Ectodermal cell (in vitro differentiated cells): Measurements from ENCODE around the gene KRT3.

Experiments used
- H3K27ac ChIP-seq: 2 replicates; pipeline ENCODE4 v1.7.0; 2013; ENCODE audit warnings: mild to moderate bottlenecking, low read depth, low read length; ENCODE audit not compliant: insufficient read depth, poor library complexity, severe bottlenecking
- H3K27me3 ChIP-seq: 2 replicates; pipeline ENCODE4 v1.7.0; 2013; ENCODE audit warnings: mild to moderate bottlenecking, low read length; ENCODE audit not compliant: insufficient read depth, control insufficient read depth, poor library complexity, severe bottlenecking
- H3K36me3 ChIP-seq: one replicate; pipeline ENCODE4 v1.7.0; 2013; ENCODE audit warnings: low read length; ENCODE audit not compliant: control insufficient read depth, insufficient read depth
- H3K4me1 ChIP-seq: one replicate; pipeline ENCODE4 v1.7.0; 2013; ENCODE audit warnings: low read length; ENCODE audit not compliant: control insufficient read depth, insufficient read depth
- H3K4me3 ChIP-seq: 2 replicates; pipeline ENCODE4 v1.7.0; 2013; ENCODE audit warnings: low read depth, low read length, control low read depth; ENCODE audit not compliant: insufficient read depth
- H3K9me3 ChIP-seq: 2 replicates; pipeline ENCODE4 v1.7.0; 2013; ENCODE audit warnings: mild to moderate bottlenecking, low read length, moderate library complexity; ENCODE audit not compliant: control insufficient read depth
- WGBS, 2 experiments: methylation state at CpG; one replicate each; pipeline ENCODE4 v1.1.7; 2013; ENCODE audit warnings: missing lambda C conversion rate in 2 of 2; 5-methylcytosine and 5-hydroxymethylcytosine counted together

KRT3 gene

DNA sequence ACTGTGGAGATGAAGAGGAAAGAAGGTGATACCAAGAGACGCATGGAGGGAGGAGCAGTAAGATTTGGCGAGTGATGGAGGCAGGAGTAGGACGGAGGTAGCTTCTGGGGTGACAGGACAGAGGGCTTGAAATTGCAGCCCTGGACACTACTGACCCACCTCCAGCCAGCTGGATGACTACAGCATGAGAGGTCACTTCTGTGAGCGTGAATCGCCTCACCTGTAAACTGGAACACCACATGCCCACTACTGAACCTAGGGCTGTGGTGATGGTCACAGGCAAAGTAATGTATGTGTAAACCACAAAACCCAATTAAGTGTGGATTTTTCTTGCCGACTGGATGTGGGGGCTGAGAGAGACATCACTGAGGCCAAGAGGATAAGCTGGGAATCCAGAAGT lies 24.6 kb upstream of the KRT3 start:
- H3K9me3 ChIP-seq = no peaks in the 10 kb centered on the region
- no peak overlapping the region for H3K4me3 ChIP-seq
- no peaks in the 10 kb centered on the region for H3K27me3 ChIP-seq
- H3K4me1 ChIP-seq = peaks cover 25% of the 10 kb centered on the region
- H3K27ac ChIP-seq = no peak overlapping the region
- 92 to 95% methylated on average over 6 of the region's 6 CpGs for WGBS, 2 experiments
- H3K36me3 ChIP-seq = no peaks in the 10 kb centered on the region

DNA sequence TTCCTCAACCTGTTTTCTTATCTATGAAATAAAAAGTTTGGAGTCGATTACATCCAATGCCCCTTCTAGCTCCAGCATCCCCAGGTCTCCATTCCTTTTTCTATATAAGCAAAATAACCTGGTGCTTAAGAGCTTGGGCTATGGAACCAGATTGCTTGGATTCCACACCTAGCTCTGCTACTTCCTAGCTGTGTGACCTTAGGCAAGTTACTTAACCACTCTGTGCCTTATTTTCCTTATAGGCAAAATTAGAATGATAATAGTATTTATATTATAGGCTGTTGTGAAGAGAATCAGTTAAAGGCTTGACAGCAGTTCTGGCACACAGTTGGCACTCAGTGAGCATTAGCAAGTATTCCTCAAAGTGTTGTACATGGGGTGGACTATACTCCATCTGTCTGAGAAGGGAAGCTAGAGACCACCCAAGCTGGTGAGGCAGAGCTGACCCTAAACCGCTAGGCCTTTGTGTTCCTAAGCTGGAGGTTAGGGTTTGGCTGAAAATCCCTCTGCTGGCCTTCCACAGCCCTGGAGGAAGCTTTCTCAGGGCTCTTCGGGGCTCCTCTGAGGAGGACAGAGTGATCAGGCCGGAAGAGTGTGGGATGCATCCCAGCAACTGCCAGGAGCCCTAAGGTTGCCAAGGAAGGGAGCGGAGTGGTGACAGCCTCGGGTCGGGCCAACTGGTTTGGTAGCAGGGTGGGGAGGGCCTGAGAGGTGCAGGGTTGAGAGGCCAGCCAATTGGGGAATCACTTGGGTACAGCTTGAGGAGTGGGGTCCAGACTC lies 24.0 kb upstream of the KRT3 start:
- no peak overlapping the region for H3K27ac ChIP-seq
- H3K36me3 ChIP-seq = no peaks in the 10 kb centered on the region
- no peak overlapping the region for H3K4me3 ChIP-seq
- peaks cover 25% of the 10 kb centered on the region for H3K4me1 ChIP-seq
- H3K27me3 ChIP-seq = no peaks in the 10 kb centered on the region
- no peaks in the 10 kb centered on the region for H3K9me3 ChIP-seq
- WGBS, 2 experiments = 78 to 82% methylated on average over 7 of the region's 7 CpGs

DNA sequence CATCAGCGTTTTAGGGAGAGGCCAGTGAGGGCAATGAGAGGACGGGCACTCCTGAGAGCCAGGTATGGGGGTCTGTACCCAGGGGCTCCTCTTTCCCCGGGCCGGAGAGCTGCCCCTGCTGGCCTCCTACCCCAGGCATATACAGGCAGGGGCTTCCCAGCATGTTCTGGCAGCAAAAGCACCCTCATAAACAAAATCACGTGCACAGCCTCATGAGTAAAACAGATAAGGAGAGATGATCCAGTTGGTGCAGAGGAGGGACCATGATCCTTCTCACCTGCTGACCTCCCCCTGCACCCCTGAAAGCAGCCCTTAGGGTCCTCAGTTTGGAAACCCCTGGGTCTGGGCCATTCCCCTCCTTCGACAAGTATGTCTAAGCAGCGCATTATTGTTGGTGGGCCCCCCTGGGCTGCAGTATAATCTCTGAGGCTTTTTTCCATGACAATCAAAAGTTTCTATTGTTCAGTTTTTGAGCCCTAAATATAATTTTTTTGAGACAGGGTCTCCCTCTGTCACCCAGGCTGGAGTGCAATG lies 23.0 kb upstream of the KRT3 start:
- WGBS, 2 experiments = 77 to 81% methylated on average over 7 of the region's 7 CpGs
- Histone ChIP-seq H3K27me3 (no peaks in the 10 kb centered on the region), H3K36me3 (no peaks in the 10 kb centered on the region), H3K4me3 (no peak overlapping the region), H3K27ac (no peak overlapping the region), H3K4me1 (peaks cover 25% of the 10 kb centered on the region), H3K9me3 (no peaks in the 10 kb centered on the region)

DNA sequence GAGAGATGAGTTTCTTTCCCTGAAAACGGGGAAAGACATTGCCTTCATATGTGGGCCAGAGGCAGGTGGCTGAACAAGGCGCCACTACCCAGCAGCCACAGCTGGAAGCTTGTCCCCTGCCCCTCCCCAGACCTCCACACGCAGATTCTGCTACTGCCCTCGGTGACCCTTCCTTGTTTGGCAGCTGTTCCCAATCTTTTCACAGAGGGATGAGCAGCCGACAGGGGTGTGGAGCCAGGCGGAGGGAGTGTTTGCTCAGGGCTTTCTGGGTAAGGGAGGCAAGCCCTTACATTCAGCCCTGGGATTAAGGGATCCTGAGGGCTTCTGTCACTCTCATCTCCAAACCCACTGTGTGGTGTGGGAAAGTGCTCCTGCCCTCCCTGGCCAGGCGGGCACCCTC lies 22.5 kb upstream of the KRT3 start:
- Histone ChIP-seq H3K4me3 (no peak overlapping the region), H3K4me1 (peaks cover 25% of the 10 kb centered on the region), H3K27me3 (no peaks in the 10 kb centered on the region), H3K36me3 (no peaks in the 10 kb centered on the region), H3K9me3 (no peaks in the 10 kb centered on the region), H3K27ac (no peak overlapping the region)
- 30% methylated on average over 7 of the region's 7 CpGs for WGBS, 2 experiments

DNA sequence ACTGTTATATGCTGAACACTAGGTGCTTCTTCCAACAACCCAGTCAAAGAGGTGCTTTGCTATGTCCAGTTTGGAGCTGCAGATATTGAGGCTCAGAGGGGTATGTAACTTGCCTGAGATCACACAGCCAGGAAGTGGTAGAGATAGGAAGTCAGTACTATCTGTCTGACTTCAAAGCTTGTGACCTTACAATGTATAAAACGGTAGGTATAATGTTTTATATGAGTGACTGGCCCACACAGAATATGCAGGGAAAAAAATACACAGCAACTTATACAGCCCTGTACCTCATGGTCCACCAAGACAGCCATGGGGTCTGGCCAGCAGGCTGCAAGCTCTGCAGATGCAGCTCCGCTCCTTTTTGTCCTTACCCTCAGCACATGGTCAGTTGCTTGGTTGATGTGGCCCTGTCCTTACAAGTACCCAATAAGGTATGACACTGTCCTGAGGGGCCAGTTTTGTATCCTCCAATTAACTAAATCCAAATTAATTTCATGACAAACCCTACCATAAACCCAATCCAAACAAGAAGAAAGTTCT lies 21.9 kb upstream of the KRT3 start:
- Histone ChIP-seq H3K4me3 (no peak overlapping the region), H3K27ac (no peak overlapping the region), H3K36me3 (no peaks in the 10 kb centered on the region), H3K9me3 (no peaks in the 10 kb centered on the region), H3K27me3 (no peaks in the 10 kb centered on the region), H3K4me1 (peaks cover 25% of the 10 kb centered on the region)
- WGBS, 2 experiments = 95% methylated on average over 1 to 2 of the region's 2 CpGs

DNA sequence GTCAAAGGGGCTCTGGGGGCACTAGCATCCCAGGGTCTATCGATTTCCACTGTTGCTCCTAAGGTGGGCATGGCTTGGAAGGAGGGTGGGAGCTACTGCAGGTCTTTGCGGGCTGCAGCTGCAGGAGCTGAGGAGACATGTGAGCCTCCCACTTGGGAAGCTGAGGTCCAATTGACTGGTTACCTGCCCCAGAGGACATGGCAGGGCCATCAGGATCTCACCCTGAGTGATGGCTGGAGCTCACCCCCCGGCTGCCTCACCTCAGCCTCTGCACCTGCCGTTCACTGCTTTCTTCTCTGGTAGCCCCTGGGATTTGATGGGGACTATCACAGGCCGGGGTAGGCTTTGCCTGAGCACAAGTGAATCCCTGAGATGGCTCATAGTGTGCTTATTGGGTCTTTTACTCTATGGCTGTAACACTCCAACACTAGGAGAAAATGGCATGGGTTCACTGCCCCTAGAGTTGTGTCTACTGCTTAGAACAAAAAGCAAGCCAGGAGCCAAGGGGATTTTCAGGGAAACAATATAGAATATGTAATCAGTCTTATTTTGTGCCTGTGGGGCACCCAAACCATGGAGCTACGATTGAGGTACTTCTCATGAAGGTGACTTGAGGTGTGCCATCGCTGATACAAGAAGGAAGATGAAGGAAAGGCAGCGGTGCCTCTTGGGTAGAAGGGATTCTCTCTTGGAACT lies 21.2 kb upstream of the KRT3 start:
- no peaks in the 10 kb centered on the region for H3K27me3 ChIP-seq
- WGBS, 2 experiments = 93 to 95% methylated on average over 8 of the region's 8 CpGs

DNA sequence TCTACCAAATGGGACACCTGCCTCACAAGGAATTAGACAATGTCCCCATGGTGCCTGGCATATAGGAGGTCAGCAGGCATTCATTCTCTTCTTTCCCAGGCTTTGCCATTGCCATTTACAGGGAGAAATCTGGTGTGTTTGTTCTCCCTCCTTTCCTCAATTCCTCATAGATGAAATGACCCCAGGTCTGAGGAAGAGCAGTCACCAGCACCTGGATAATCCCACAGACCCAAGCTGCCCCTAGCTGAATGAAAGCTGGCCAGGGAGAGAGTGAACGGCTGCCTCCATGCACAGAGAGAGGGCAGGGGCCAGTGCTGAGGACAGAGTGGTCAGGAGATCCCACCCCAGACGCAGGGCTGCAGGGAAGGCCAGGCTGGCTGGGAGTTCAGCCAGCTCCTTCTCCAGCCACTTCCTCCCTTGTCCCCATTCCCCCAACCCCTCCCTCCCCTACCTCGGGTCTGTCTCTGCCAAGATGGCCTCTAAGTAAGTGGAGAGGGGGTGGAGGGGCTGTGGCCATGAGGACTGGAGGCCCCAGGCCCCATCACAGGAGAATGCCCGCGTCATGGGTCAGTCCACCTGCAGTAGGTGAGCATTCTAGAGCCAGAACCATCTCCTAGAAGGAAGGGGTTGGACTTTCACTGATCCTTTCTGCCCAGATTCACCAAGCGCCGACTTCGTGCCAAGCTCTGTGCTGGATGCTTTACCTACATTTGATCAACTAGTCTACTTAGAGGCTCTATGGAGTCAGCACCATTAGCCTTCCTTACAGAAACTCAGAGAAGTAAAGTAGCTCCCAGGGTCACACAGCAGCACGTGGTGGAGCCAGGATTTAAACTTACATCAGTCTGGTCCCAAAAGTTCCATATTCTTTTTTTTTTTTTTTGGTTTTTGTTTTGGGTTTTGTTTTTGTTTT lies 20.0 kb upstream of the KRT3 start:
- Histone ChIP-seq H3K36me3 (no peaks in the 10 kb centered on the region), H3K4me1 (peaks cover 17% of the 10 kb centered on the region), H3K27ac (no peak overlapping the region), H3K4me3 (no peak overlapping the region), H3K27me3 (no peaks in the 10 kb centered on the region), H3K9me3 (no peaks in the 10 kb centered on the region)
- 90 to 94% methylated on average over 8 to 9 of the region's 9 CpGs for WGBS, 2 experiments

More for the DNA sequence above, 21.2 kb upstream of the KRT3 start:
- H3K27ac ChIP-seq = no peak overlapping the region
- peaks cover 25% of the 10 kb centered on the region for H3K4me1 ChIP-seq
- no peaks in the 10 kb centered on the region for H3K9me3 ChIP-seq
- H3K4me3 ChIP-seq = no peak overlapping the region
- H3K36me3 ChIP-seq = no peaks in the 10 kb centered on the region

DNA sequence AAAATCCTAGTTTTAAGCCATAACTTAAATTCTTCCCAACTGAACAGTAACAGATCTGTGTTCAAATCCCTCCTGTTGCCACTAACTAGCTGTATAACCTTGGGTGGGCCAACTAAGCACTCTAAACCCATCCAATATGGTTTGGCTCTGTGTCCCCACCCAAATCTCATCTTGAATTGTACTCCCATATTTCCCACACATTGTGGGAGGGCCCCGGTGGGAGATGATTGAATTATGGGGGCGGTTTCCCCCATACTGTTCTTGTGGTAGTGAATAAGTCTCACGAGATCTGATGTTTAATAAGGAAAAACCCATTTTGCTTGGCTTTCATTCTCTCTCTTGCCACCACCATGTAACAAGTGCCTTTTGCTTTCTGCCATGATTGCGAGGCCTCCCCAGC lies 19.2 kb upstream of the KRT3 start:
- H3K27me3 ChIP-seq = no peaks in the 10 kb centered on the region
- 92 to 97% methylated on average over 3 to 4 of the region's 4 CpGs for WGBS, 2 experiments
- H3K4me3 ChIP-seq = no peak overlapping the region
- H3K36me3 ChIP-seq = no peaks in the 10 kb centered on the region
- H3K9me3 ChIP-seq = no peaks in the 10 kb centered on the region
- peaks cover 11% of the 10 kb centered on the region for H3K4me1 ChIP-seq
- H3K27ac ChIP-seq = no peak overlapping the region

DNA sequence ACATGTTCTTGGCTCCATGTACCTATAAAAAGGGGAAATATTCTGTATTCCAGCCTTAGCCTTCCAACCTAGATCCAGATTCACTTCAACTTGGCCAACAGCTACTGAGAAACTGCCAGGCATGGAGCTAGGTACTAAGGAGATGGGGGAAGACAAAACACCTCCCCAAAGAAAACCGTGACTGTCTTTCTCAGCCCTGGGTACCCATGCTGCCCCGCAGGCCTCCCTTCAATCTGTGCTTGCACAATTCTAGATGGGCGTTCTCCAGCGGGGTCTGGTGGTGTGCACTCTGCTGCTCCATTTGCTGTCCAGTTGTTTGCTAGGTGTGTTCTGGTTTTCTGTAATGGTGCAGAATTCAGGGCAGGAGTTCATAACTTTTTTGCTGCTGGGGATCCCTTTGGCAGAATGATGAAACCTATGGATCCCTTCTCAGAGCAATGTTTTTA lies 18.8 kb upstream of the KRT3 start:
- 81 to 86% methylated on average over 4 of the region's 4 CpGs for WGBS, 2 experiments
- Histone ChIP-seq H3K27me3 (no peaks in the 10 kb centered on the region), H3K4me3 (no peak overlapping the region), H3K36me3 (no peaks in the 10 kb centered on the region), H3K27ac (no peak overlapping the region), H3K9me3 (no peaks in the 10 kb centered on the region), H3K4me1 (peaks cover 10% of the 10 kb centered on the region)
